GM21825 (cell line): ENCODE measurements around the gene LCMT2.
"Not testable (repeated sequence)": the region's sequence is repeated elsewhere in the genome, so short reads cannot be mapped to it uniquely, and the experiment has no call there.

ENCODE experiments used
- ATAC-seq: cut with Tn5 transposase; IDR thresholded peaks from one replicate; pipeline ENCODE4 v1.9.1; 2021; ENCODE audit warnings: mild to moderate bottlenecking, moderate library complexity; ENCODE audit not compliant: unreplicated experiment

The LCMT2 gene

GRCh38 chr15:43316016-43316970 lies 14.1 kb downstream of the LCMT2 start:
- ATAC-seq, result no peak

- no peak for ATAC-seq
Observed at GRCh38 chr15:43314171-43314570, 16.2 kb downstream of the LCMT2 start.

- ATAC-seq, result no peak
Observed at GRCh38 chr15:43312378-43312777, 18.0 kb downstream of the LCMT2 start.

- ATAC-seq, result no peak
Observed at GRCh38 chr15:43302205-43302817, 28.1 kb downstream of the LCMT2 start, which contains the start of gene TGM7. TGM7 (minus strand) TSS chr15:43302255.

GRCh38 chr15:43299884-43300283 lies 30.5 kb downstream of the LCMT2 start:
- no peak for ATAC-seq

- ATAC-seq, result no peak
Observed at GRCh38 chr15:43299411-43299810, 31.0 kb downstream of the LCMT2 start.

GRCh38 chr15:43294091-43294706 lies 36.2 kb downstream of the LCMT2 start:
- no peak for ATAC-seq

GRCh38 chr15:43293432-43293831 lies 36.9 kb downstream of the LCMT2 start:
- no peak for ATAC-seq

GRCh38 chr15:43292375-43293078 lies 37.8 kb downstream of the LCMT2 start:
- no peak for ATAC-seq

GRCh38 chr15:43289656-43290055 lies 40.7 kb downstream of the LCMT2 start:
- not testable (repeated sequence) for ATAC-seq

- no peak for ATAC-seq
Observed at GRCh38 chr15:43287254-43287653, 43.1 kb downstream of the LCMT2 start.

- ATAC-seq, result no peak
Observed at GRCh38 chr15:43286074-43286473, 44.3 kb downstream of the LCMT2 start.

GRCh38 chr15:43285609-43286037 lies 44.8 kb downstream of the LCMT2 start:
- no peak for ATAC-seq

GRCh38 chr15:43283526-43283925 lies 46.8 kb downstream of the LCMT2 start:
- ATAC-seq, result no peak

- ATAC-seq, result no peak
Observed at GRCh38 chr15:43281926-43282602, 48.3 kb downstream of the LCMT2 start.

- no peak for ATAC-seq
Observed at GRCh38 chr15:43280996-43281395, 49.4 kb downstream of the LCMT2 start.

- no peak for ATAC-seq
Observed at GRCh38 chr15:43279496-43279895, 50.9 kb downstream of the LCMT2 start.

- ATAC-seq, result no peak
Observed at GRCh38 chr15:43278869-43279268, 51.5 kb downstream of the LCMT2 start.

- ATAC-seq, result no peak
Observed at GRCh38 chr15:43277901-43278300, 52.5 kb downstream of the LCMT2 start.

- ATAC-seq, result no peak
Observed at GRCh38 chr15:43277231-43277823, 53.0 kb downstream of the LCMT2 start.
